ENCODE data around the gene RPS27L. TPM values are rescaled to one million over a fixed set of nuclear protein-coding genes. Genes with fewer than 3 reads are reported as not detected.

The RPS27L gene
- total and polyA plus RNA-seq, 4 donors, result 69.6 to 176 (median 84.6) TPM

- no peak for DNase-seq
- Histone ChIP-seq H3K36me3 (ENCODE audit: control insufficient read depth in 4 of 4, insufficient read depth in 4 of 4, low read length in 4 of 4) (no peaks in the 10 kb centered on the region), H3K27ac (ENCODE audit: low read depth in 1 of 2, low read length in 1 of 2) (no peak overlapping the region), H3K9me3 (ENCODE audit: control insufficient read depth in 4 of 4, insufficient read depth in 3 of 4, low read length in 3 of 4) (peaks cover 0 to 2% (median 0%) of the 10 kb centered on the region in 4 donors), H3K9ac (ENCODE audit: insufficient read depth in 1 of 2, low read length in 2 of 2) (no peak overlapping the region), H3K27me3 (ENCODE audit: control insufficient read depth in 3 of 3, insufficient read depth in 3 of 3, low read length in 2 of 3) (no peaks in the 10 kb centered on the region), H3K4me3 (no peak overlapping the region), H3K4me1 (ENCODE audit: control insufficient read depth in 5 of 5, insufficient read depth in 5 of 5, low read length in 5 of 5) (peaks cover 0 to 3% (median 0%) of the 10 kb centered on the region in 5 donors)
- no peak for ATAC-seq (ENCODE audit: insufficient read depth, low FRiP score)
- 85 to 90% methylated on average over 2 of the region's 2 CpGs for WGBS, 2 donors
- no peak for TF ChIP-seq CTCF (IDR thresholded peaks at IDR 0.05; ENCODE audit: control extremely low read depth, extremely low read depth)
These were observed 12.5 kb upstream of the RPS27L start for GRCh38 chr15:63169788-63170187.

DNA sequence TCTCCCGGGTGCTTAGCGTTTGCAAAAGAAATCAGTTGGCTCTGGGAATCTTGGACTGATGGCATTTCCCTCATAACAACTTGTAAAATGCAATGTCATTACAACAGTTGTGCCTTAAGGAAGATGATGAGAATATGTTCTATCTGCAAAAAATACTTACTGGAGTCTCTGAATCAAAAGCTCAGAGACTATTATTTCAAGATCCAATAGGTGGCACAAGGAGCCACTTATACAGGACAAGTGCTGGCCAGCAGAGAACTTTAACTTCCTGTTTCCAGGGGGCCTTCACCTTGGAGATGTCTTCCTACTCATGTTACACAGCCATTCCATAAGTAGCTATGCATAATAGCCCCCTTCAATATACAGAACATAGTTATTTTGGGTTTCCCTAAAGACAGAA, 8.9 kb upstream of the RPS27L start:
- Histone ChIP-seq H3K27ac (ENCODE audit: low read depth in 1 of 2, low read length in 1 of 2) (no peak overlapping the region), H3K4me1 (ENCODE audit: control insufficient read depth in 5 of 5, insufficient read depth in 5 of 5, low read length in 5 of 5) (peaks cover 0 to 3% (median 0%) of the 10 kb centered on the region in 5 donors), H3K4me3 (no peak overlapping the region), H3K36me3 (ENCODE audit: control insufficient read depth in 4 of 4, insufficient read depth in 4 of 4, low read length in 4 of 4) (no peaks in the 10 kb centered on the region), H3K27me3 (ENCODE audit: control insufficient read depth in 3 of 3, insufficient read depth in 3 of 3, low read length in 2 of 3) (no peaks in the 10 kb centered on the region), H3K9ac (ENCODE audit: insufficient read depth in 1 of 2, low read length in 2 of 2) (no peak overlapping the region), H3K9me3 (ENCODE audit: control insufficient read depth in 4 of 4, insufficient read depth in 3 of 4, low read length in 3 of 4) (no peaks in the 10 kb centered on the region)
- WGBS, 2 donors, result 83 to 88% methylated on average over 2 of the region's 2 CpGs
- ATAC-seq (ENCODE audit: insufficient read depth, low FRiP score), result no peak
- peak in 1 of 3 donors; percentile 17 for DNase-seq
- TF ChIP-seq CTCF (IDR thresholded peaks at IDR 0.05; ENCODE audit: control extremely low read depth, extremely low read depth), result no peak

GRCh38 chr15:63165166-63165859, 8.0 kb upstream of the RPS27L start:
- no peak for TF ChIP-seq CTCF (IDR thresholded peaks at IDR 0.05; ENCODE audit: control extremely low read depth, extremely low read depth)
- Histone ChIP-seq H3K36me3 (ENCODE audit: control insufficient read depth in 4 of 4, insufficient read depth in 4 of 4, low read length in 4 of 4) (no peaks in the 10 kb centered on the region), H3K9ac (ENCODE audit: insufficient read depth in 1 of 2, low read length in 2 of 2) (no peak overlapping the region), H3K4me1 (ENCODE audit: control insufficient read depth in 5 of 5, insufficient read depth in 5 of 5, low read length in 5 of 5) (peaks cover 0 to 3% (median 0%) of the 10 kb centered on the region in 5 donors), H3K9me3 (ENCODE audit: control insufficient read depth in 4 of 4, insufficient read depth in 3 of 4, low read length in 3 of 4) (no peaks in the 10 kb centered on the region), H3K4me3 (no peak overlapping the region), H3K27me3 (ENCODE audit: control insufficient read depth in 3 of 3, insufficient read depth in 3 of 3, low read length in 2 of 3) (no peaks in the 10 kb centered on the region), H3K27ac (ENCODE audit: low read depth in 1 of 2, low read length in 1 of 2) (no peak overlapping the region)
- ATAC-seq (ENCODE audit: insufficient read depth, low FRiP score) (no peak), DNase-seq (no peak)
- 89 to 90% methylated on average over 6 of the region's 6 CpGs for WGBS, 2 donors
